GM18505 (cell line): ENCODE measurements around the gene SENP8.
"Not testable (repeated sequence)": the region's sequence is repeated elsewhere in the genome, so short reads cannot be mapped to it uniquely, and the experiment has no call there.

ENCODE experiments used
- ATAC-seq: cut with Tn5 transposase; IDR thresholded peaks from one replicate; pipeline ENCODE4 v1.9.1; 2021; ENCODE audit not compliant: unreplicated experiment
- POLR2A ChIP-seq: IDR thresholded peaks from 4 replicates; pipeline ENCODE4 v1.6.1; 2011; ENCODE audit warnings: borderline replicate concordance; ENCODE audit not compliant: insufficient read depth, insufficient read length; ENCODE audit errors: extremely low read depth

SENP8 gene

DNA sequence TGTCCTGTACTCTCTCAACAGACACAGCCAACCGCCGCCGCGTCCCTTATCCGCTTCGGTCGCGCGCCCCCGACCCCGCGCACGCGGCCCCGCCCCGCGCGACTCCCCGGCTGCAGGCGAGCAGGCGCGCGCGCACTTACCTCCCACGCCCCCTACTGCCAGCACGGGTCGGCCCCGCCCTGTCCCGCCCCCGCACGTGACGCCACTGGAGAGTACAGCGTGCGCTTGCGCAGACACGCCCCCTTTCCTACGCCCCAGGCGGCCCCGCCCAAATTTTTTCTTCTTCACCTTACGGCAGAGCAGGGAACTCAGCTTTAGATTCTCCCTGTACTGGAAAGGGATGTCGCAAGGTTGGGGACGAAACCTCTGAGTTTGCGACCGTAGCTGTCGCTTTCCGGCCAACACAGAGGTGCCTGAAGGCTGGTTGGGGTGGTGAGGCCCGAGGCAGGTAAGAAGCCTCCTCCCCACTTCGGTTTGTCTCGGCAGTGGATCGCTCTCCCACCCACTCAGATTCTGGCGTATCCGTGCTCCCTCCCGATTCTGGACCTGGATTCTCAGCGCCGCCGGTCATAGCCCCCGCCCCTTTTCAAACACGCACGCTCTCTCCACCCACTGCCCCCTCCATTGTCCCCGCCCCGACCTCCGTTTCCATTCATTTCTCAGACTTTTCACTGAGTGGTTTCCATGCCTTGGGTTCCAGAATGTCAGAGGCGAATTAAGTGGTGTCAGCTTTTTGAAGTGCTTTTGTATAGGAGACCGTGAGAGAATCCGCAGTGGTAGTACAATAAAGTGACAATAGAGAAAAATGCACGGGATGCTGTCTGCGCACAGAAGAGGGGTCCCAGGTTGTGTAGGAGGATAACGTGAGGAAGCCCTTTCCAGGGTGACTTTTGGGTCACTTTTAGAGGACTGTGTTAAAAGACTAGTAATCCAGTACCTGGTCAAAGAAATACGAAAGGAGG lies at the start of gene SENP8, which contains the start of gene MYO9A:
TSS of gene SENP8 (plus strand) at position 387 of the 962 bp plus-strand sequence. CDS start 21,221 bp downstream, outside the sequence.
TSS of gene MYO9A (minus strand) at position 134 of the 962 bp plus-strand sequence. CDS start 71,587 bp downstream, outside the sequence.
- ATAC-seq: peak; percentile 62
- peak; percentile 90 for TF ChIP-seq POLR2A

GRCh38 chr15:72068856-72069255 lies 49.3 kb upstream of the SENP8 start:
- TF ChIP-seq POLR2A: no peak

DNA sequence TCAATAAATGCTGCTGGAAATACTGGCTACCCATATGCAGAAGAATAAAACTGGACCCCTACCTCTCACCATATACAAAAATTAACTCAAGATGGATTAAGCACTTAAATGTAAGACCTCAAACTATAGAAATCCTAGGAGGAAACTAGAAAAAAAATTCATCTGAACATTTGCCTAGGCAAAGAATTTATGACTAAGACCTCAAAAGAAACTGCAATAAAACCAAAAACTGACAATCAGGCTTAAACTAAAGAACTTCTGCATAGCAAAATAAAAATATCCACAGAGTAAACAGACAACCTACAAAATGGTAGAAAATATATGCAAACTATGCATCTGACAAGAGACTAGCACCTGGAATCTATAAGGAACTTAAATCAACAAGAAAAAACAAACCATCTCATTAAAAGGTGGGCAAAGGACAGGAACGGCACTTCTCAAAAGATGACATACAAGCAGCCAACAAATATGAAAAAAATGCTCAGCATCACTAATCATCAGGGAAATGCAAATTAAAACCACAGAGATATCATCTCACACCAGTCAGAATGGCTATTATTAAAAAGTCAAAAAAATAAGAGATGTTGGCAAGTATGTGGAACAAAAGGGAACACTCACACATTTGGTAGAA lies 47.3 kb upstream of the SENP8 start:
- ATAC-seq: no peak
- no peak for TF ChIP-seq POLR2A

More at GRCh38 chr15:72068856-72069255, 49.3 kb upstream of the SENP8 start:
- ATAC-seq: no peak

DNA sequence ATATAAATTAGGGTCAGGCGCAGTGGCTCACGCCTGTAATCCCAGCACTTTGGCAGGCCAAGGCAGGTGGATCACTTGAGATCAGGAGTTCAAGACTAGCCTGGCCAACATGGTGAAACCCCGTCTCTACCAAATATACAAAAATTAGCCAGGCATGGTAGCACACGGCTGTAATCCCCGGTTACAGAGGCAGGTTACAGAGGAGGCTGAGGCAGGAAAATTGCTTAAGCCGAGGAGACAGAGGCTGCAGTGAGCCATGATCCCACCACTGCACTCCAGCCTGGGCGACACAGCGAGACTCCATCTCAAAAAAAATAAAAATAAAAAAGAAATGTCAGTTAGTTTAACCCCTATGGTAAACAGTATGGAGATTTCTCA lies 46.8 kb upstream of the SENP8 start:
- not testable (repeated sequence) for ATAC-seq

DNA sequence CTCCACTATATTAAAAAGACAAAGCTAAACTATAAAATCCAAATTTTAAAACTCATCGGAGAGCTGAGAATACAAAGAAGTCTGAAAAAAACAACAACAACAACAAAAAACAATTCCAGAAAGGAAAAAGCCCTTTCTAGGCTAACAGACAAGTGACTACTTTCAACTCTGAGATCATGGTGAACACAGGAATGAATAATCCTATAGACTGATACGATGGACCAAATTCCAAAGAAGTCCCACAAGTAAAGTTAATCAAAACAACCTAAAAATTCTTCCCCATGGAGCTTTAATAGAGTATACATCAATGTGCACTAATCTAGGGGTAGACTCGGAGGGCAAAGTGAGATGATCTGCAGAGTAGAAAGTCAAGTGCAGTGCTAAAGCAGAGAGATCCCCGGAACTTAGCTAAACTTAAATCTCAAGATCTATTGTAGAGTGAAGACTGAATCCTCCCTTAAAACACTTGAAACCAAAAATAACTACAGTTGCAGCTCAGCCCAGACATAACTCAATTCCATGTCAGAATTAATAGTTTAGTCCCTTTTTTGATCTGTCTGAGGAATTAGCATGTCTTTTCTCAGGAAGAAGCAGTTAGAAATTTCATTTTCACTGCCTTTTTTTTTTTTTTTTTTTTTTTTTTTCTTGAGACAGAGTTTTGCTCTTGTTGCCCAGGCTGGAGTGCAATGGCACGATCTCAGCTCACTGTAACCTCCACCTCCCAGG lies 43.7 kb upstream of the SENP8 start:
- no peak for TF ChIP-seq POLR2A
- no peak for ATAC-seq

DNA sequence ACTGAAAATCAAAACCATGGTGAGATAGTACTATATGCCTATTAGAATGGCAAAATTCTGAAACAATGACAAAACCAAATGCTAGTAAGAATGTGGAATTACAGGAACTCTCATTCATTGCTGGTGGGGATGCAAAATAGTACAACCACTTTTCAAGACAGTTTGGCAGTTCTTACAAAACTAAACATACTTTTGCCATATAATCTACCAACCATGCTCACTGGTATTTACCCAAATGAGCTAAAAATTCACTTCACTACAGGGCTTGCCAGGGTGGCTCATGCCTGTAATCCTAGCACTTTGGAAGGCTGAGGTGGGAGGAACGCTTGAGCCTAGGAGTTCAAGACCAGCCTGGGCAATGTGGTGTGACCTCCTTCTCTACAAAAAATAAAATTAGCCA lies 40.3 kb upstream of the SENP8 start:
- no peak for ATAC-seq
- no peak for TF ChIP-seq POLR2A

- ATAC-seq: no peak
- no peak for TF ChIP-seq POLR2A
Observed at GRCh38 chr15:72078887-72079286, 39.3 kb upstream of the SENP8 start.

DNA sequence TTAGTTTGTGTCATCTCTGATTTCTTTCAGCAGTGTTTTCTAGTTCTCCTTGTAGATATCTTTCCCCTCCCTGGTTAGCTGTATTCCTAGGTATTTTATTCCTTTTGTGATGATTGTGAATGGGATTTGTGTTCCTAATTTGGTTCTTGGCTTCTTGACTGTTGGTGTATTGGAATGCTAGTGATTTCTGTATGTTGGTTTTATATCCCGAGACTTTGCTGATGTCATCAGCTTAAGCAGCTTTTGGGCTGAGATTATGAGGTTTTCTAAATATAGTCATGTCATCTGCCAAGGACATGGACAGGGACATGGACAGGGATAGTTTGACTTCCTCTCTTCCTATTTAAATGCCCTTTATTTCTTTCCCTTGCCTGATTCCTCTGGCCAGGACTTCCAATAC lies 36.0 kb upstream of the SENP8 start:
- no peak for ATAC-seq
- no peak for TF ChIP-seq POLR2A

DNA sequence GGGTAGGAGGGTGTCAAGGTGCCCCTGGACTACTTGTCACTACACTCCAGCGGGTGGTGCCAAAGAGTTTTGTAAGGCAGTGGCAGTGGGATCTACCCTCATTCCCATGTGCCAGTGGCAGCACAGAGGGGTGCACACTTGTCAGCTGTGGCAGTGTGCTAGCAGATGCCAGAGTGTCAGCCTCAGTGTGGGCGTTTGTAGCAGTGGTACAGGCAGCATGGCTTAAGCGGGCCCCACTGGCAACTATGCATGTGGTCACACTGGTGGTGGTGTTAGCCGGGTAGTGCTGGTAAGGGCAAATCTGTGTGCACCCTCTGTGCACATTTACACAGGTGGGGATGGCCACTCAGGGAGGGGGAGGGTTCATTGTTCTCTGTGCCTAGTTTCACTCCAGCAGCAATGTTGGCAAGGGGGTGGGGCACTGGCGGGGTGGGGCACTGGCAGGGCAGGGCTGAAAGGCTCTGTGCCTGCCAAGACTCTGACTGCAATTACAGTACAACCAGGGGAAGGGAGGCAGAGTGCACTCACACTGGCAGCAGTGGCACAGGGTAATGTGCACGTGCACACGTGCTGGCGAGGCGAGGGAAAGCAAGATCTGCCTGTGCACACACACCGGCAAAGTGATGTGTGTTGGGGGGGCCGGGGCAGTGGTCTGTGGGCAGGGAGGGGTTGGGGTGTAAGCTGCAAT lies 32.0 kb upstream of the SENP8 start:
- ATAC-seq: no peak
- TF ChIP-seq POLR2A: no peak

- ATAC-seq: no peak
- no peak for TF ChIP-seq POLR2A
Observed at GRCh38 chr15:72086920-72087648, 31.1 kb upstream of the SENP8 start.

DNA sequence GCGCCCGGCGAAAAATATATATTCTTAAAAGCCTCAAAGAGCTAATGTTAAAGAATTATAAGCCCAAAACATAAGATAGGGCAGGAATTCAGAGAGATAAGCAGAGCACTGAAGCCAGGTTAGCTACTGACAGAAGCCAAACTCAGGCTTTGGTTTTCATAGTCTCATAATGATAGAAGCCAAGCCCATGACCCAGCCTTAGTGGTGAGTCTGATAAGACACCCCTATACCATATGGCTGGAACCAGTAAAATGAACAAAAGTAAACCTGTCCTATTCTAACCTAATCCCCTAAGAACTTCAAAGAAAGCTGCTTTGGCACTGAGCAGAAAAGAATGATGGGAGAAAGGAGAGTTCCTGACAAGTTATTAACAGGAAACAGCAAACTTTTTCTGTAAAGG lies 26.2 kb upstream of the SENP8 start:
- TF ChIP-seq POLR2A: no peak
- ATAC-seq: no peak

- no peak for TF ChIP-seq POLR2A
- ATAC-seq: no peak
Observed at GRCh38 chr15:72092691-72093090, 25.5 kb upstream of the SENP8 start.
